ENCODE data around the gene GMPR2. TPM values are rescaled to one million over a fixed set of nuclear protein-coding genes. Genes with fewer than 3 reads are reported as not detected.

GMPR2 gene
- total RNA-seq (2014; rRNA removed) (51.8 and 56.9 TPM in 2 replicates), Bru-seq, nascent RNA (percentile 84 among the genes with signal in this experiment), BruChase-seq, experiment 1, labeled RNA remaining after a 6-hour chase (percentile 87 among the genes with signal in this experiment), BruChase-seq, experiment 2, labeled RNA remaining after a 2-hour chase (percentile 88 among the genes with signal in this experiment)
- long read RNA-seq, transcript GMPR2-204 (9 exons, 1,864 nt): minor isoform, 20 of 91 reads
- long read RNA-seq, transcript GMPR2-223 (10 exons, 1,893 nt): major isoform, 27 of 91 reads
- long read RNA-seq, transcript GMPR2-202 (10 exons, 1,972 nt): minor isoform, 10 of 91 reads
- long read RNA-seq, transcript GMPR2-203 (10 exons, 1,652 nt): minor isoform, 8 of 91 reads
- long read RNA-seq, partial matches to known transcripts: 7 of 91 reads
- long read RNA-seq, other reads (novel, unspliced or antisense): 15 of 91 reads

DNA sequence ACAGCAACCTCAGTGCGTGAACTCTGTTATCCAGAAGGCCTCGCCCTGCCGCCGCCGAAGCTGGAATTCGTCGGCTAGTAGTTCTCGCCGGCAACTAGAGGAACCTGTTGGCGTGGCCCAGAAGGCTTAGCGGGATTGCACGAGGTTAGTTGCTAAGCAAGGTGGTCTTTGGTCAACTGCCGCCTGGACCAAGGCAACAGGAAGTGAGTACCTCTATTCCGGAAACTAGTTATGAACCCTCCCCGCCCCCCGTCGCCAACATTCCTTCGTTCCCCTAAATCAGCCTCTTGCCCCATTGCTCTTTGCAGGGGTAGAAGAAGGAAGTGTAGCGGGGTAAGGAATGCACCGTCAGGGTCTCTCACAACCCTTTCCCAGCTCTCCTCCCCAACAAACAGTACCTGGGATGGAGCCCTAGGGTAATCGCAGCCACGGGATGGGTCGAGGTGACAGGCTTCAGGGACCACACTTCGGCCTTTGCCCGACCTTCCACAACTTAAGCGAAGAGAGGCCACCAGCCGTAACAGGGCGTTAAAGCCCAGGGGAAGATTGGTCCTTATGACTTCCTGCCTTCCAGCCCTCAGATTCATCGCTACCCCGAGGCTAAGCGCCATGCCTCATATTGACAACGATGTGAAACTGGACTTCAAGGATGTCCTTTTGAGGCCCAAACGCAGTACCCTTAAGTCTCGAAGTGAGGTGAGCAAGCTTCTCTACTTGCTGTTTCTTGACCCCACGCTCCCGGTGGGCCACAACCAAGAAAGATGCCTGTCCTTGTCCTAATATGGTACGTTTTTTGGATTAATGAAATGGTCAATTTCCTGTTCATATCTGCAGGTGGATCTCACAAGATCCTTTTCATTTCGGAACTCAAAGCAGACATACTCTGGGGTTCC is at the start of gene GMPR2:
Gene GMPR2 (plus strand): TSS at position 285 of the 893 bp plus-strand sequence. CDS start 325 bp downstream, at position 610.
- H3F3A ChIP-seq (ENCODE audit: low read length, unreplicated experiment): no peaks in the 10 kb centered on the region
- peak within 1 kb of the TSS; percentile 97 for H2AFZ ChIP-seq (ENCODE audit: low read length)
- peaks cover 27% of the 10 kb centered on the region for H3K4me1 ChIP-seq (ENCODE audit: insufficient read depth, low read length)
- intact Hi-C loops (cut with micrococcal nuclease): loop anchor here (1.0 to 2.0 kb wide), 2 partner anchors 9 to 16 kb away; partner anchors contain the start of genes MDP1 and TINF2
- TSS peak; percentile 60 for BruUV-seq (replicated peaks)
- no peaks in the 10 kb centered on the region for H3K9me3 ChIP-seq (ENCODE audit: low read length)
- H3K79me2 ChIP-seq (ENCODE audit: low read length): peaks cover 66% of the 10 kb centered on the region
- peak within 1 kb of the TSS; percentile 80 for H3K27ac ChIP-seq (ENCODE audit: low read length)
- H3K4me2 ChIP-seq (ENCODE audit: low read length): peak within 1 kb of the TSS; percentile 97
- ChIA-PET CTCF (no interaction called here), POLR2A (ENCODE audit: unreplicated experiment) (no interaction called here)
- peak within 1 kb of the TSS; percentile 98 for H3K4me3 ChIP-seq (ENCODE audit: low read length)
- peaks cover 18% of the 10 kb centered on the region for H3K36me3 ChIP-seq (ENCODE audit: low read depth, low read length)
- TF ChIP-seq, protein P1, sequence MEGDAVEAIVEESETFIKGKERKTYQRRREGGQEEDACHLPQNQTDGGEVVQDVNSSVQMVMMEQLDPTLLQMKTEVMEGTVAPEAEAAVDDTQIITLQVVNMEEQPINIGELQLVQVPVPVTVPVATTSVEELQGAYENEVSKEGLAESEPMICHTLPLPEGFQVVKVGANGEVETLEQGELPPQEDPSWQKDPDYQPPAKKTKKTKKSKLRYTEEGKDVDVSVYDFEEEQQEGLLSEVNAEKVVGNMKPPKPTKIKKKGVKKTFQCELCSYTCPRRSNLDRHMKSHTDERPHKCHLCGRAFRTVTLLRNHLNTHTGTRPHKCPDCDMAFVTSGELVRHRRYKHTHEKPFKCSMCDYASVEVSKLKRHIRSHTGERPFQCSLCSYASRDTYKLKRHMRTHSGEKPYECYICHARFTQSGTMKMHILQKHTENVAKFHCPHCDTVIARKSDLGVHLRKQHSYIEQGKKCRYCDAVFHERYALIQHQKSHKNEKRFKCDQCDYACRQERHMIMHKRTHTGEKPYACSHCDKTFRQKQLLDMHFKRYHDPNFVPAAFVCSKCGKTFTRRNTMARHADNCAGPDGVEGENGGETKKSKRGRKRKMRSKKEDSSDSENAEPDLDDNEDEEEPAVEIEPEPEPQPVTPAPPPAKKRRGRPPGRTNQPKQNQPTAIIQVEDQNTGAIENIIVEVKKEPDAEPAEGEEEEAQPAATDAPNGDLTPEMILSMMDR (conservative IDR thresholded peaks at IDR 0.05; ENCODE audit: low read depth, low read length): no peak
- TF ChIP-seq EZH2phosphoT487 (IDR thresholded peaks at IDR 0.05; ENCODE audit: borderline replicate concordance, low read length) (no peak), EZH2 (IDR thresholded peaks at IDR 0.05; ENCODE audit: low read length, unreplicated experiment) (no peak)
- DNase-seq: no peak
- no peaks in the 10 kb centered on the region for H3K9me2 ChIP-seq (replicated peaks; ENCODE audit: low read length)
- ATAC-seq: peak; percentile 56
- peak within 1 kb of the TSS; percentile 92 for H3K9ac ChIP-seq (ENCODE audit: low read length)
- H3K27me3 ChIP-seq (ENCODE audit: low read length): no peaks in the 10 kb centered on the region
- H4K20me1 ChIP-seq (ENCODE audit: low read length): no peaks in the 10 kb centered on the region

DNA sequence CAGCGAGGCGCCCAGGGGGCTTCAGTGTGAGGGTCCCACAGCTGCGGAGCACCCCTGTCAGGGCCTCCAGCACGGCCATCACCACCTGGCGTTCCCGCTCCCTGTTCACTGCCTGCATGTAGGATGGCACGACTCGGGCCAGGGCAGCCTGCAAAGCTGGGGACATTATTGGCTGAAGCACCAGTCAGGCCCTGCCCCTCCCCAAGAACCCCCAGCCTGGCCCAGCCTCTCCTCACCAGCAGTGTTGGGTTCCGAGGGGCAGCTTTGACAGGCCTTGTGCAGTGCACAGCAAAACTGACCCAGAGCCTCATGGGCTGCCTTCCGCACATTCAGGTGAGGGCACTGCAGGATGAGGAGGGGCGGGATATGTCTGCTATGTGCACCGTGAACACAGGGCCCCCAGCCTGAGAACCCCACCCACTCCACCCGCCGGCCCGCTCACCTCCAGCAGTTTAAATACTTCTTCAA is 49.7 kb upstream of the GMPR2 start:
- ATAC-seq: no peak
- intact Hi-C loops (cut with micrococcal nuclease): no loop called here

More for the DNA sequence above, 49.7 kb upstream of the GMPR2 start:
- H3K9me2 ChIP-seq (replicated peaks; ENCODE audit: low read length): no peaks in the 10 kb centered on the region
- no peak overlapping the region for H2AFZ ChIP-seq (ENCODE audit: low read length)
- no peaks in the 10 kb centered on the region for H3K27me3 ChIP-seq (ENCODE audit: low read length)
- H4K20me1 ChIP-seq (ENCODE audit: low read length): no peaks in the 10 kb centered on the region
- no peaks in the 10 kb centered on the region for H3F3A ChIP-seq (ENCODE audit: low read length, unreplicated experiment)
- no peak overlapping the region for H3K4me2 ChIP-seq (ENCODE audit: low read length)
- H3K79me2 ChIP-seq (ENCODE audit: low read length): peaks cover 20% of the 10 kb centered on the region
- H3K36me3 ChIP-seq (ENCODE audit: low read depth, low read length): peaks cover 43% of the 10 kb centered on the region; the same call in 1 of the 2 replicates
- H3K9ac ChIP-seq (ENCODE audit: low read length): no peak overlapping the region
- no peak for DNase-seq
- TF ChIP-seq EZH2 (IDR thresholded peaks at IDR 0.05; ENCODE audit: low read length, unreplicated experiment): no peak
- TF ChIP-seq, protein P1 (conservative IDR thresholded peaks at IDR 0.05; ENCODE audit: low read depth, low read length): no peak
- TF ChIP-seq EZH2phosphoT487 (IDR thresholded peaks at IDR 0.05; ENCODE audit: borderline replicate concordance, low read length): no peak
- peaks cover 8% of the 10 kb centered on the region for H3K4me1 ChIP-seq (ENCODE audit: insufficient read depth, low read length)
- H3K27ac ChIP-seq (ENCODE audit: low read length): no peak overlapping the region
- no peak overlapping the region for H3K4me3 ChIP-seq (ENCODE audit: low read length)
- CTCF ChIA-PET: no interaction called here
- POLR2A ChIA-PET (ENCODE audit: unreplicated experiment): no interaction called here
- BruUV-seq (replicated peaks): no TSS peak
- H3K9me3 ChIP-seq (ENCODE audit: low read length): no peaks in the 10 kb centered on the region
